Gastrocnemius medialis (tissue), 4 donors: ENCODE measurements around the gene RPAP3.

Experiments used
- CTCF ChIP-seq, 5 experiments: fragments of 450-650 bp in 3 of 5; fragments of 200-600 bp in 2 of 5; sonication (generic) in 2 of 5; IDR thresholded peaks in 4 of 5; conservative IDR thresholded peaks in 1 of 5; 1 replicate in 4 of 5; 2 replicates in 1 of 5; pipeline ENCODE4 v1.5.1; 2016 to 2019; ENCODE audit warnings: antibody characterized with exemption in 5 of 5, mild to moderate bottlenecking in 3 of 5, moderate library complexity in 3 of 5
- POLR2A ChIP-seq, 2 donors: fragments of 450-650 bp; IDR thresholded peaks; one replicate each; pipeline ENCODE4 v1.6.1; 2017; ENCODE audit warnings: antibody characterized with exemption in 2 of 2, mild to moderate bottlenecking in 2 of 2, moderate library complexity in 2 of 2

DNA sequence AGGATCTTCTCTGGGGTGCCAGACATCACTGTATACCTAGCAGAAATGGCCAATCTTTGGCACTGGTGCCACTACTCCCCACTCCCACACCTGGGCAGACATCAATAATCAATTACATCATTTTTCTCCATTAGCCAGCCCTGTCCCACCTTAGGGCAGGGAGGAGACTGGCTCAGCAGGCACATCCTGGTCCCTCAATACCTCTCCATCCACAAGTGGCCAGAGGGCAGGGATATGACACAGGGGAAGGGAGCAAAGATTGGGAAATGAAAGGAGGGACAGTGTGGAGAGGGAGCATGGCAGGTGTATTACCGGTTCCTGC, 42.6 kb upstream of the RPAP3 start:
- TF ChIP-seq POLR2A (IDR thresholded peaks at IDR 0.05), result no peak
- TF ChIP-seq CTCF (IDR thresholded peaks at IDR 0.05 in 4 of 5, conservative IDR thresholded peaks at IDR 0.05 in 1 of 5), result no peak
